ENCODE results near the gene AGAP1. TPM values are rescaled to one million over a fixed set of nuclear protein-coding genes. Genes with fewer than 3 reads are reported as not detected.

Gene AGAP1
- total and polyA plus RNA-seq, 2 donors (not counting 3 experiments of a cell fraction or from before 2014, with no cell fraction given), result 10.2 to 20.9 TPM

GRCh38 chr2:236123716-236124115, 629.9 kb downstream of the AGAP1 start:
- ChIA-PET CTCF (interaction anchor here (0.5 kb wide), 1 partner anchor 567 kb away, joined by 3 read pairs; no protein-coding TSS in a partner anchor), POLR2A (no interaction called here)
- Histone ChIP-seq H3K36me3 (ENCODE audit: control insufficient read depth in 2 of 2, extremely low read depth in 1 of 2, insufficient read depth in 2 of 2, low read length in 2 of 2) (no peaks in the 10 kb centered on the region), H3K4me3 (replicated peaks in 1 of 3; ENCODE audit: insufficient read depth in 1 of 3, low read depth in 1 of 3, low read length in 3 of 3) (no peak overlapping the region), H3K27me3 (ENCODE audit: control insufficient read depth in 2 of 2, insufficient read depth in 2 of 2, low read length in 2 of 2) (no peaks in the 10 kb centered on the region), H3K4me2 (ENCODE audit: insufficient read depth, low read length) (no peak overlapping the region), H3K9me1 (replicated peaks; ENCODE audit: control insufficient read depth, extremely low read depth, insufficient read depth, low read length) (no peaks in the 10 kb centered on the region), H3K79me2 (ENCODE audit: control insufficient read depth, insufficient read depth, low read length) (no peaks in the 10 kb centered on the region), H3K9me3 (replicated peaks; ENCODE audit: control insufficient read depth, insufficient read depth, low read length) (no peaks in the 10 kb centered on the region), H3K27ac (ENCODE audit: insufficient read depth, low read depth, low read length) (no peak overlapping the region), H2AFZ (ENCODE audit: low read depth, low read length) (no peak overlapping the region), H3K9ac (replicated peaks; ENCODE audit: extremely low read depth, insufficient read depth, low read length) (no peak overlapping the region), H3K4me1 (ENCODE audit: control insufficient read depth, extremely low read depth, insufficient read depth, low read length) (no peaks in the 10 kb centered on the region), H4K20me1 (replicated peaks; ENCODE audit: control insufficient read depth, extremely low read depth, insufficient read depth, low read length) (no peaks in the 10 kb centered on the region)
- dilution Hi-C loops (cut with MboI; ENCODE audit: extremely low pct_ligation_motif_present, low sequenced_read_pairs), result no loop called here
- FAIRE-seq (no peak), DNase-seq (ENCODE audit: low read depth, low spot score) (no peak)
- intact Hi-C loops (cut with micrococcal nuclease), result no loop called here
- BruUV-seq (replicated peaks), result no TSS peak
- TF ChIP-seq MYC (IDR thresholded peaks at IDR 0.05; ENCODE audit: low read depth, low read length), result no peak
- no peak for TF ChIP-seq GATA2 (IDR thresholded peaks at IDR 0.05; ENCODE audit: insufficient read depth, insufficient read length, low read depth, low read length)
- TF ChIP-seq POLR2A (IDR thresholded peaks at IDR 0.05; ENCODE audit: low read depth, low read length), result no peak
- TF ChIP-seq CTCF (IDR thresholded peaks at IDR 0.05; ENCODE audit: extremely low read depth in 1 of 2, insufficient read depth in 1 of 2, low read depth in 1 of 2, low read length in 2 of 2), result no peak
- TF ChIP-seq JUN (IDR thresholded peaks at IDR 0.05; ENCODE audit: borderline replicate concordance, insufficient read depth, insufficient read length, low read depth), result no peak
- no peak for TF ChIP-seq POLR2AphosphoS5 (IDR thresholded peaks at IDR 0.05; ENCODE audit: insufficient read depth, low read depth, low read length)
- TF ChIP-seq FOS (IDR thresholded peaks at IDR 0.05; ENCODE audit: borderline replicate concordance, insufficient read depth, low read length), result no peak
- TF ChIP-seq MAX (IDR thresholded peaks at IDR 0.05; ENCODE audit: insufficient read depth, insufficient read length), result no peak
- TF ChIP-seq EZH2 (IDR thresholded peaks at IDR 0.05; ENCODE audit: borderline replicate concordance, low read depth, low read length, severe bottlenecking), result no peak

Data from endothelial cell of umbilical vein (primary cell).